Measurements from ENCODE around the gene HK1.
"Not testable (repeated sequence)": the region's sequence is repeated elsewhere in the genome, so short reads cannot be mapped to it uniquely, and the experiment has no call there.

Gene HK1

DNA sequence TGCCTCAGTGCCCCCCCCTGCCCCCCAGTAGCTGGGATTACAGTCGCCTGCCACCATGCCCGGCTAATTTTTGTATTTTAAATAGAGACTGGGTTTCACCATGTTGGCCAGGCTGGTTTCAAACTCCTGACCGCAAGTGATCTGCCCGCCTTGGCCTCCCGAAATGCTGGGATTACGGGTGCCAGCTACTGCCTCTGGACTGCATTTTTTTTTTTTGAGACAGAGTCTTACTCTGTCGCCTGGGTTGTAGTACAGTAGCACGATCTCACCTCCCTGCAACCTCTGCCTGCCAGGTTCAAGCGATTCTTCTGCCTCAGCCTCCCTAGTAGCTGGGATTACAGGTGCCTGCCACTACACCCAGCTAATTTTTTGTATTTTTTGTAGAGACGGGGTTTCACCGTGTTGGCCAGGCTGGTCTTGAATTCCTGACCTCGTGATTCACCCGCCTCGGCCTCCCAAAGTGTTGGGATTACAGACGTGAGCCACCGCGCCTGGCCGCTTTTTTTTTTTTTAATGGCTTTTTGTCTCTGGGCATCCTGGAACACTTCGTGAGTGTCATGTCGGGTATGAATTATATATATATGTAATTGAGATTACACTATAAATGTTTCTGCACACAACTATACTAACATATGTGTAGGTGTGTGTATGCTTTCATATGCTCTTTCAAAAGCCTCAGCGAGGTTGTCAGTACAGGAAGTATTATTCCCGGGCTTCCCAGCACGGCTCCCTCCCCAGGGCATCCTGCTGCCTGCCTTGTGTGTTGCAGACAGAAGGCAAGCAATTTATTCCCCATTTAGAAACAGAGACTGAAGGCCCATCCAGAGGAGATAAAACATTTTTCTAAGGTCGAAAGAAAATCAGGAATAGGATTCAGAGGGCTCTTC is 47.6 kb downstream of the HK1 start:
- in situ Hi-C loops (cut with MboI; ENCODE audit: low sequenced_read_pairs), result not testable (repeated sequence)

DNA sequence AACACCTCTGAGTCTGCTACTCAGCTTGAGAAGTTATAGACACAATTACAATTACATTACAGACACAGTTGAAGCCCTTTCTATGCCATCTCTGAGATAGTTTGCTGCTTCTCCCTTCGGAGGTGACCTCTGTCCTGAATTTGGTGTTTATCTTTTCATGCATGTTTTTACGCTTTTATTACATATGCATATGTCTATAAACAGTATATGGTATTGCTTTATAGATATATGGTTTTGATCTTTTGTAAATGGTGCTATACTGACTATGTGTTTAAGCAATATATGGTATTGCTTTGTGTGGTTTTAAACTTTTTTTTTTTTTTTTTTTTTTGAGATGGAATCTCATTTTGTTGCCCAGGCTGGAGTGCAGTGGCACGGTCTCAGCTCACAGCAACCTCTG is 48.4 kb downstream of the HK1 start:
- in situ Hi-C loops (cut with MboI; ENCODE audit: low sequenced_read_pairs), result no loop called here

DNA sequence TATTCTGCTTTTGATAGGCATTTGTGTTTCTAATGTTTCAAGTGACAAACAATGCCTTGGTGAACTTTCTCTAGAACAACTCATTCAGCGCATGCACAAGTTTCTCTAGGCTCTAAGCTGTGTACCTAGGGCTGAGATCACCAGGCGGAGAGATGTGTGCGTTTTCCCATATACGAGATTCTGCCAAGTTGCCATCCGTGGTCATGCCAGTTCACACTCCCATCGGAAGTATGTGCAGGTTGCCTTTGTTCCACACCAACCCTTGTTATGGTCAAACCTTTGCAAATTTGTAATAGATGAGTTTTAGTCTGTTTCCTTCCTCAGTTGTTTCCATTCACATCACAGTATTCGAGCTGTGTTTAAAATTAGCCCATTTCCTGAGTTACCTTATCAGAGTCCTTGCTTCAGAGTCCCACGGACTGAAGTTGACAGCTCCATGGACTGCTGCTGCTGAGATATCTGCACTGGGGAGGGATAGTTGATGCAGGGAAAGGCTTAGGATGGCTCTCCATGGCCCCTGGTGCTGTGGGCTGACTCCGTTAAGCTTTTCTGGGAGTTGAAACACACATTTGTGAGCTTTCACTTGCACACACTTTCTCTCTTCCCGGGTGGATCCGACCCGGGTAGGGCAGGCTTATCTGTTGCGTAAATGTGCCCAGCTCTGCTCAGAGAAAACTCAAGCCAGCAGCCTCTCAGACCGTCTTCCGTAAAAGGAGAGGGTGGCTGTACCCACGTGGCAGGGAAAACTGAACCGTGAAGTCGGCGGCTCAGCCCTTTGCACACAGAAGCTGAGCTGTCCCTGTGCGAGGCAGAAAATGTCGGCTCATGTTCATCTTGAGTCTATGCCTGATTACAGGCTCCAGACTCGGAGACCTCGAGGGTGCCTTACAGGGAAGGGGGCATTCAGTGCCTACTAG is 49.4 kb downstream of the HK1 start:
- in situ Hi-C loops (cut with MboI; ENCODE audit: low sequenced_read_pairs), result no loop called here

DNA sequence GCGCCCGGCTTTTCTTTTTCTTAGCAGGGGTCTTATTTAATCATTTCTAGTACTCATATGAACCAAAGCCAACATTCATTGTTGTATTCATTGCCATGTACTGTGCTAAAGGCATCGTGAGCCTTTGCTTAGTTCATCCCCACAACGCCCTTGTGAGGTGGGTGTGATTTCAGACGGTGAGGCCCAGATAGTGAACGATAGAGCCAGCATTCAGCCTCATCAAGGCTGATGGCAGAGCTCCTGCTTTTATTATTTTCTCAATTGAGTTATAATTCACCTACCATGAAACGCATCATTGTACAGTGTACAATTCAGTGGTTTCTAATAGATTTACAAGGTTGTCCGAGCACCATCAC is 50.1 kb downstream of the HK1 start:
- in situ Hi-C loops (cut with MboI; ENCODE audit: low sequenced_read_pairs), result no loop called here

DNA sequence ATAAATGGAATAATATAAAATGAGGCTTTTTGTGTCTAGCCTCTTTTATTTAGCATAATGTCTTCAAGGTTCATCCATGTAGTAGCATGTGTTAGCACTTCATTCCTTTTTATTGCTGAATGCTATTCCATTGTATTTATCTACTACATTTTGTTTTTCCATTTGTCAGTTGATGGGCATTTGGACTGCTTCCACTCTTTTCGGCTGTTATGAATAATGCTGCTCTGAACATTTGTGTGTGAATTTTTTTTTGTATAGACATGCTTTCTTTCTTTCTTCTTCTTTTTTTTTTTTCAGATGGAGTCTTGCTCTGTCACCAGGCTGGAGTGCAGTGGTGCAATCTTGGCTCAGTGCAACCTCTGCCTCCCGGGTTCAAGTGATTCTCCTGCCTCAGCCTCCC is 50.6 kb downstream of the HK1 start:
- in situ Hi-C loops (cut with MboI; ENCODE audit: low sequenced_read_pairs), result not testable (repeated sequence)

DNA sequence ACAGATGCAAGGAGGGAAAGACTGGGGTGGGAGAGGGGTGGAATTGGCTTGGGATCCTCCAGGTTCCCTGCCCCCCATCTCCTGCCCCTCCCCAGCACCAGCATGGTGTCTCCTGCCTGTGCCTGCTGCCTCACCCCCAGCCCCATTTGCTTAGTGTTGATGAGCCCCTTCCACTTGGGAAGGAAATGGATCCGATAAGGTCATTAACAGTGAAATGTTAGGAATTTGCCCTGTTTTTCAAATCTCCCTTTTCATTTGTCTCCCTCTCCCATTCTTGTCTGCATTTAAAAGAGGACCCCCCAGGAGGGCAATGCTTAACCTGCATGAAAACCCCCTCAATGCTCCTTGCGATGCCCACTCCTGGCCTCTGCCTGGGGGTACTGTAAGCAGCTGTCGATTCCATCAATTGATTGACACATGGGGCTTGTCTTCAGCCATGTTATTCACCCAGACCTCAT is 51.5 kb downstream of the HK1 start:
- in situ Hi-C loops (cut with MboI; ENCODE audit: low sequenced_read_pairs), result no loop called here

DNA sequence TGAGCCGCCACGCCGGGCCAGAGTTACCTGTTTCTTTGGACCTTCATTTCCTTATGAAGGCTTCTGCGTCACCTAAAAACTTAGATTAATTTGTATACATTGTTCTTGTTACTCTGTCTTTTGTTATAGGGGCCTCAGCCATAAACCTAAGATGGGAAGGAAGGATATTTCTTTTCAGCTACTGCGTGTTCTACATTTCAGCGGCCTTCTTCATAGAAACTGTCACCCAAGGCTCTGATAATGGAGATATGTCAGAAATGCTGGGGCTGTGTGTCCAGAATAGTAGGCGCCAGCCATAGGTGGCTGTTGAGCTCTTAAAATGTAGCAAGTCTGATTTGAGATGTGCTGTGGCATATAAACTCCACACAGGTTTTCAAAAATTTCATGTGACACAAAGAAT is 52.9 kb downstream of the HK1 start:
- in situ Hi-C loops (cut with MboI; ENCODE audit: low sequenced_read_pairs), result no loop called here

DNA sequence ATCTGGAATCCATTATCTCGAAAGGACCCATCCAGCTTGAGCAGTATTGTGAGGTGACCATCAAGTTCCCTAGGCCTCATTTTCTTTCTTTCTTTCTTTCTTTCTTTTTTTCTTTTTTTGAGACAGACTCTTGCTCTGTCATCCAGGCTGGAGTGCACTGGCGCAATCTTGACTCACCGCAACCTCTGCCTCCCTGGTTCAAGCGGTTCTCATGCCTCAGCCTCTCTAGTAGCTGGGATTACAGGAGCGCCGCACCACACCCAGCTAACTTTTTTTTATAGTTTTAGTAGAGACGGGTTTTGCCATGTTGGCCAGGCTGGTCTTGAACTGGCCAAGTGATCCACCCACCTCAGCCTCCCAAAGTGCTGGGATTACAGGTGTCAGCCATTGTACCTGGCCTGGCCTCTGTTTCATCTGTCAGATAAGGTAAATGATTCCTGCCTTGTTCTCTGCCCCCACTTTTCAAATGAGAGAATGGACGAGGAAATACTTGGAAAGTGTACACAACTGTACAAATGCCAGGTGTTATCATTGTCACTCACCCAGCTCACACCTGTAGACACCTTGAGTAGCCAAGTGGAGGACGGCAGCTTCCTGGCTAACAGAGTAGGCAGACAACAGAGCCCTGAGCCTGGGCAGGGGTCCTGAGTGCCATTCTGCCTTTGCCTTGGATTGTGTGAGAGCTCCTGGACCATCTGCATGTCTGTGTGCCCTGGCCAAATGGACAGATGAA is 54.1 kb downstream of the HK1 start:
- in situ Hi-C loops (cut with MboI; ENCODE audit: low sequenced_read_pairs), result no loop called here

DNA sequence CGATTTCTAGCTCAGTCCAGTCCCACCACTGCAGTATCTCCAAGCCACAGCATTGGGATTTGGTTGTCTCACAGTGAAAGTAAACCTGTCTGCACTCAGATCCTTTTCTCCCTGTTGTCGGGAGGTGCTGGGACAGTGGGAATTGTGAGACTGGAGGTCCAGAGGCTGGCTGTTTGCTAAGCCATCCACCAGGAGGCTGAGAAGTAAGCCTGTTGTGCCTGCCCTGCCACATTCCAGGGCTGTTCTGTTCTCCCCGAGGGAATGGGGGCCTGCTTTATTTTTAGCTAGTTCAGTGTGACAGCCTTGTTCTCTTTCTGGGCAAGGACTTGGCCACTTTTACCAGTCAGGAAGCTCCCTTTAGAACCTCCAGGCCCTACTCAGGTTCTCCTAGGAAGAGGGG is 54.9 kb downstream of the HK1 start:
- in situ Hi-C loops (cut with MboI; ENCODE audit: low sequenced_read_pairs), result no loop called here

DNA sequence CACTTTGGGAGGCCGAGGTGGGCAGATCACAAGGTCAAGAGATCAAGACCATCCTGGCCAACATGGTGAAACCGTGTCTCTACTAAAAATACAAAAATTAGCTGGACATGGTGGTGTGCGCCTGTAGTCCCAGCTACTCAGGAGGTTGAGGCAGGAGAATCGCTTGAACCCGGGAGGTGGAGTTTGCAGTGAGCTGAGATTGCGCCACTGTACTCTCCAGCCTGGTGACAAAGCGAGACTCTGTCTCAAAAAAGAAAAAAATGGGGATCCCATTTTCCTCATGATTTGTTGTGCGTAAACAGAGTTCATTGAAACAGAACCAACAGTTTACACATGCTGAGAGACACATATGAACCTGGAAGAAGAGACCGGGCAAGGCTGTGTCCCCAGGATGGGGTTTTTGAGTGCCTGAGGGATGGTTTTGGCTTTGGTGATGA is 55.6 kb downstream of the HK1 start:
- in situ Hi-C loops (cut with MboI; ENCODE audit: low sequenced_read_pairs), result not testable (repeated sequence)

DNA sequence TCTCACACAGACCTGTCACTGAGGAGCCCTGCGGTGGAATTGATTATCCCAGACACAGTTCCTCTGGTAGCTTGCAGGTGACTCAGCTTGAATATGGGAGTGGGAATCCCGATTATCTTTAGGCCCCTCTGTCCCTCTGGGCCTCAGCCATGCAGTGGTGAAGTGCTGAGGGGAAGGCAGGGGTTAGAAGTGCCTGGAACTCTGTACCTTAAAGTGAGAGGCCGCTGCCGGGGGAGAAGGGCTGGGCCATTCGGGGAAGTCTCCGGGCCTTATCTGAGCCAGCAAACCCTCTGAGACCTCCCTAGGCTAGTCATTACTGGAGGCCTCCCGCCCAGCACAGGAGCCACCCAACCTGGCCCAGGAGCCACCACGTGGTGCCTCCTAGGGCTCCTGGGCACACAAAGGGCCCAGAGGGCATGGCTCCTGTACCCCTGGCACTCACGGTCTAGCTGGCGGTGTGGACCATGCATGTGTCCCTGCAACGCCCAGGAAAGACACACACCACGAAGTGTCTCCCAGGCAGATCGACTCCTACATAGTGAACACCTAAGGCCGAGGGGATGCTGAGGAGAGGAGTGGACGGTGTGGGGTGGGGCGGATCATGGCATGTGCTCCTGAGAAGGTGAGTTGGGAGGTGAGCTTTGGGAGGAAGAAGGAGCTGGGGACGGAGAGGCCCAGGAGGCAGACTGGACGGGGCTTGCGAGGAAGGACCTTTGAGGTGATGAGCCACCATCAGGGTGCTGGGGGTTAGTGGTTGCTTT is 56.2 kb downstream of the HK1 start:
- in situ Hi-C loops (cut with MboI; ENCODE audit: low sequenced_read_pairs), result no loop called here

DNA sequence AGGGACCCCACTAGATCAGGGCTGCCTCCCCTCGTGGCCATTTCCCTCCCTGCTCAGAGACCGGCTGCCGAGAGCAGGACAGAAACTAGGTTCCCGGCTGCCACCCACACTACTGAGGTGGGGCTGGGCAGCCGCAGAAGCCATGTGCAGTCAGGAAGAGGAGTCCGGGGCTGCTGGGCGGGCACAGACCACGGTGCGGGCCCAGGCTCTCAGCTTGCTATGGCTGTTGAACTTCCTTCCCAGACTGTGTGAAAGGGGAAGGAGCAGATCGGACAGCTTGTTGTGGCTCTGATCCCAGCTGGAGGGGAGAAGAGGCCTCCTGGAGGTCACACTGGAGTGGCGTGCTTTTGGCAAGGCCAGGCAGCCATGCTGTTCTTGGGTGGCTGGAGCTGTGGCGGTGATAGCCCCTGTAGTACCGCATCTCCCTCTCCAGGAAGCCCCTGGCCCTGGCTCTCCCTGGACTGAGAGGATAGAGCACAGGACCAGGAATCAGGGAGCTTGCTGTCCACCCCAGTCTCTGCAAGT is 56.8 kb downstream of the HK1 start:
- in situ Hi-C loops (cut with MboI; ENCODE audit: low sequenced_read_pairs), result no loop called here

DNA sequence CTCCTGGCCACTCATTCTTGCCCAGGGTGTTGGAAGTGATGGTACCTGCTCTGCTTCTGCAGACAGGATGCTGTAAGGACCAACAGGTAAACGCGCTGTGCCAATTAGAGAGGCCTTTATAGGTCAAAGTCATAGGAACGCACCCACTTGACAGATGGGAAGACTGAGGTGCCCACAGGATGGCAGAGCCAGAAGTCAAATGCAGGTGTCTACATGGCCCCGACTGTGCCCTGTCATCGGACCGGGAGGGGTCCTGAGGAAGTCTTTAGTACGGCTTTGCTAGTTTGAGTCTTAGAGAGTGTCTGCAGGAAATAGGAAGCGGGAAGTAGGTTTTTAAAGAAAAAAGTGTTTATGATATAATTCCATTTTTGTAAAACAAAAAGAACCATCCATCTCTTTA is 57.3 kb downstream of the HK1 start:
- in situ Hi-C loops (cut with MboI; ENCODE audit: low sequenced_read_pairs), result no loop called here

DNA sequence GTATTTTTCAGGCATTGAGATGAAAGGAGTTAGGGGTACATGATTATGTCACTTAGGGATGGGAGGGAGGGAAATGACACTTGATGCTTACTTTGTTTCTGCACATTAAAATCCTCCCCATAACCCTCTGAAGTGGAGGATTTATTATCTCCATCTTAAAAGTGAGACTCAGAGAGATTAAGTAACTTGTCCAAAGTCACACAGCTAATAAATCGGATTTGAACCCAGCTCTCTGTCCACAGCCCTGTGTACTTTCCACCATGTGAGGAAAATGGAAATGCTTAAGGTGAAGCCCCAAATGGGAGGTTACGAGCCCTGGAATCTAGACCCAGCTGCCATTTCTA is 58.6 kb downstream of the HK1 start:
- in situ Hi-C loops (cut with MboI; ENCODE audit: low sequenced_read_pairs), result no loop called here

DNA sequence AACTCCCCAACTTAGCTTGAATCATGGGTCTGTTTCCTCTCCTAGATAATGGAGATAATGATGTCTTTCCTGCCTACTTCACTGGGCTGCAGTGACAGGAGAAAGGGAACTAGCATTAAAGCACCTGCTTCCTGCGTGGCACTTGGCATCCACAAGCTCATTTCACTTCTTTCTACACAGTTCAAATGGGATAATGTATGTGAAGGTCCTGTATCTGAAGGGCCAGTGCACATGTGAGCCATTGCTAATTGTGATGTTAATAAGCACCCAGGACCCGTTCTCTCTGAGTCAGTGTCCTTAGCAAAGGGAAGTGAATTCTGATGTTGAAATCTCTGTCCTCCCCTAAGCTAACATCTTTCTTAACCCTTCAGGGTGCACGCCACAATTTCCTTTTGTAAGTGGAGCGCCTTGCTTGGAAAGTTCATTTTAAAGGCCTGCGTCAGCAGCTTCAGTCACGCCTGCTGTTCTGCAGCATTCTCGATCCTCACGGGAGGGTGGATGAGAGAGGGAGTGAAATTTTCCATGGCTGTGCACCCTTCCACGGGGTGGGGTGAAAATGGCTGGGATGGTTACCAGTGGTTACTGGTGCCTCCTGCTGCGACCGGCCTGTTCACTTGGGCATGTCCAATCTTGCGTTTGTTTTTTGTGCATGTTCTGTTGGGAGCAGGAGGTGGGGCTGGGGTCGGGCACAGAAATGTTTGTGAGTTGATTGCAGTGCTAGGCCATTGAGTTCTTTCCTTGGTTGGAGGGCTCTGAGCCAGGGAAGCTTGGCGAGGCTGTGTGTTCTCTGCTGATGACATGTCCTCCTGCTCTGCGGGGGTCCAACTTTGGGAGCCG is 59.2 kb downstream of the HK1 start:
- in situ Hi-C loops (cut with MboI; ENCODE audit: low sequenced_read_pairs), result no loop called here

DNA sequence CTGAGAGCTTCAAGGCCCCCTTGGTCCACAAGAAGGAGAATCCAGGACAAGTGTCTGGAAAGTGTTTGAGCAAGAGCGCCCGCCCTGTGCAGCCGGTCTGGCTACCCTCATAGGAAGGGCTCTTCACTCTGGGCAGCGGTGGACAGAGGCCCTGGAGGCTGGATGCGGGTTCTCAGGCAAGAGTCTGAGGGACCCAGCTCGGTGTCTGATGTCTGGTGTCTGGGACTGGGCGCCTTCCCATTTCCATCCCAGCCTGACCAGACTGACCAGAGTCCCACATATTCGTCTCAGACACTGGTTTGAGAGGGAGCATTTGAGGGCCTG is 59.8 kb downstream of the HK1 start:
- in situ Hi-C loops (cut with MboI; ENCODE audit: low sequenced_read_pairs), result no loop called here

DNA sequence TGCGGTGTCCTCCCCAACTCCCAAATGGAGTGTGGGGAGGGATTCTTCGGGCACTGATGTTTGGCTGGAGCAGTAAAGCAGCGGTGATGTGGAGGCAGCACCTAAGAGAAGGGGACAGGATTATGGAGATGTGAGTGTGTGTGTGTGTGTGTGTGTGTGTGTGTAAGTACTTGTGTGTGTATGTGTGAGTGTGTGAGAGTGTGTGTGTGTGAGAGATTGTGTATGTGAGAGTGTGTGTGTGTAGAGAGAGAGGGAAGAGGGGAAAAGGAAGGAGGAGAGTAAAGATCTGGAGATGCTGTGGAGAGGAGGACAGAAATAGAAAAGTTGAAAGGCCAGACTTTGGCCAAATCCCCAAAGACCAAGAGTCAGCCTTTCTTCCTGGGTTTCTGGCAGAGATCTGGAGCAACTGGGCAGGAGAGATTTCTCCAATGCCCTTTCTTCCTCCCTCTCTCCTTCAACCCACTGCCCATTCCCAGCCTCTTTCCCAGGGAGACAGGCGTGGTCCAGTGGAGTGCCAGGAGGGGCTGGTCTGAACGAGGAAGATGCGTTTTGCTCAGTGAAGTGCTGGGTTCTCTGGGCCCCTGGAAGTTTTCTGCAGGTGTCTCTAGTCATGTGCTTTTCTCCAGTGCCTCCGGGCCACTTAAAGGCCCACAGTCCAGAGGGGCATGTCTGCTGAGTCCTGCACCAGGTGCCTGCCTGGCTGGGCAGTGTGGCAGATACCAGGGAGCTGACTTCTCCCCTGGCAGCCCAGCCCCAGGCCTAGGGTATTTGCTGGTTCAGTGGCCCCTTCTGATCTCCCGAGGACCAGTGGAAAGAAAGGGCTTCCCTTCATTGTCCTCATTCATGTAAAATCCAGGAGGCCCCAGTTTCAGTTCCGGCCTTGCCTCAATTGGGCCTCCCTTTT is 60.5 kb downstream of the HK1 start:
- in situ Hi-C loops (cut with MboI; ENCODE audit: low sequenced_read_pairs), result no loop called here

DNA sequence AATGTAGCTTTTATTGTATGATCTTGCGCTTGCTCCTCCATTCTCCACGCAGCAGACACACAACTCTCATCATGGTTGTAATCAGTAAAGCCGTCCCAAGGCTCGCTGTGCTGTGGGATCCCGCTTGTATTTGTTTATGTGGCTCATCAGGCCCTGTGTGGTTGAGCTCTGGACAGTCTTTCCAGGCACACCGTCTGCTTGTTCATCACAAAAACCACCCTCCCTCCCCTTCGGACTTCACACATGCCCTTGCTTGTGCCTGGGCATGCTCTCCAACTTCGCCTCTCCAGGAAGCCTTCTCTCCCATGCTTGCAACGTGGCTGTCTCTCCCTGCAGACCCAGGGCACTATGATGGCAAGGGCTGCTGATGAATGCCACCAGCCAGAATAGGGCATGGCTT is 62.4 kb downstream of the HK1 start:
- in situ Hi-C loops (cut with MboI; ENCODE audit: low sequenced_read_pairs), result no loop called here

DNA sequence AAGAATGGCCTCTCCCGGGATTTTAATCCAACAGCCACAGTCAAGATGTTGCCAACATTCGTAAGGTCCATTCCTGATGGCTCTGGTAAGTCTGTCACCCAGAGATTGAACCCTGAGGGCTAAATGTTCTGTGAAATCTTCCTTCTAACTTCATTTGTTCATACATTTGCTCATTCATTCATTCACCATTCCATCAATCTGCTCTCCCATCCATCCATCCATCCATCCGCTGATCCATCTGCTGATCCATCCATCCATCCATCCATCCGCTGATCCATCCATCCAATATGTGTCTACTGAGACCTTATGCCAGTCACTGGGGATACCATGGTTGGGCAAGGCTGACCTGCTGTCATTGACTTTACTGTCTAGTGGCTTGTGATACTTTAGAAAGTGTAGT is 65.6 kb downstream of the HK1 start:
- in situ Hi-C loops (cut with MboI; ENCODE audit: low sequenced_read_pairs), result no loop called here

Data from HL-60/S4 treated with phorbol 12-myristate 13-acetate at 8.2 ng/mL for 4 days and 3 days (cell line).